CD14-positive monocyte (primary cell): Measurements from ENCODE around the gene PTPRU. TPM values are rescaled to one million over a fixed set of nuclear protein-coding genes. Genes with fewer than 3 reads are reported as not detected.
A peak's percentile ranks its signal among the peaks of the same experiment; 100 is the strongest.

Experiments used
- DNase-seq, 3 donors: peaks; one replicate each; pipeline ENCODE4 v3.0.0-alpha.2; 2011 to 2022
- H2AFZ ChIP-seq: 2 replicates; pipeline ENCODE4 v1.6.0; 2012; ENCODE audit warnings: mild to moderate bottlenecking, low read depth, low read length, inconsistent platforms; ENCODE audit not compliant: insufficient read depth, poor library complexity, severe bottlenecking
- H3K27ac ChIP-seq, 2 donors: 1 replicate in 1 of 2; 2 replicates in 1 of 2; pipeline ENCODE4 v1.5.1; 2012 to 2013; ENCODE audit warnings: low read length in 2 of 2, control low read depth in 1 of 2, inconsistent platforms in 1 of 2, low read depth in 1 of 2, mild to moderate bottlenecking in 1 of 2
- H3K27me3 ChIP-seq, 2 donors: one replicate each; pipeline versions ENCODE4 v1.6.0 to v1.6.1; 2011 to 2013; ENCODE audit warnings: low read length in 2 of 2; ENCODE audit not compliant: control insufficient read depth in 2 of 2, insufficient read depth in 2 of 2
- H3K36me3 ChIP-seq, 2 donors: replicated peaks in 1 of 2; 1 replicate in 1 of 2; 2 replicates in 1 of 2; pipeline versions ENCODE4 v1.5.1 to v1.6.1; 2012 to 2013; ENCODE audit warnings: low read length in 2 of 2, control low read depth in 1 of 2, inconsistent platforms in 1 of 2, mild to moderate bottlenecking in 1 of 2; ENCODE audit not compliant: insufficient read depth in 2 of 2, control insufficient read depth in 1 of 2
- H3K4me1 ChIP-seq, 2 donors: 1 replicate in 1 of 2; 2 replicates in 1 of 2; pipeline versions ENCODE4 v1.5.1 to v1.6.1; 2012 to 2013; ENCODE audit warnings: low read length in 2 of 2, control low read depth in 1 of 2, inconsistent platforms in 1 of 2, mild to moderate bottlenecking in 1 of 2, moderate library complexity in 1 of 2; ENCODE audit not compliant: insufficient read depth in 2 of 2, control insufficient read depth in 1 of 2
- H3K4me2 ChIP-seq: replicated peaks from 2 replicates; pipeline ENCODE3; 2012; ENCODE audit warnings: low read length, moderate library complexity, mild to moderate bottlenecking; ENCODE audit not compliant: poor library complexity, severe bottlenecking; ENCODE audit errors: extremely low read depth
- H3K4me3 ChIP-seq, 3 experiments: fragments of 200-600 bp in 1 of 3; sonication (generic) in 1 of 3; replicated peaks in 1 of 3; 1 replicate in 2 of 3; 2 replicates in 1 of 3; pipeline ENCODE4 v1.5.1; 2011 to 2013; ENCODE audit warnings: low read length in 3 of 3, mild to moderate bottlenecking in 3 of 3, control low read depth in 2 of 3, low read depth in 2 of 3, inconsistent platforms in 1 of 3, moderate library complexity in 1 of 3
- H3K79me2 ChIP-seq: 2 replicates; pipeline ENCODE4 v1.6.0; 2012; ENCODE audit warnings: mild to moderate bottlenecking, control low read depth, inconsistent platforms, low read length, moderate library complexity; ENCODE audit not compliant: insufficient read depth
- H3K9ac ChIP-seq: 2 replicates; pipeline ENCODE4 v1.6.0; 2017; ENCODE audit warnings: low read length, mild to moderate bottlenecking; ENCODE audit not compliant: insufficient read depth, poor library complexity, severe bottlenecking
- H3K9me3 ChIP-seq, 2 donors: replicated peaks in 1 of 2; 1 replicate in 1 of 2; 2 replicates in 1 of 2; pipeline versions ENCODE4 v1.5.1 to v1.6.1; 2012 to 2013; ENCODE audit warnings: low read length in 2 of 2, control low read depth in 1 of 2; ENCODE audit not compliant: control insufficient read depth in 1 of 2, insufficient read depth in 1 of 2
- H4K20me1 ChIP-seq: 2 replicates; pipeline ENCODE4 v1.6.0; 2012; ENCODE audit warnings: mild to moderate bottlenecking, low read length, control low read depth, moderate library complexity; ENCODE audit not compliant: insufficient read depth
- H3K27ac Mint-ChIP-seq, 7 donors: one replicate each; pipeline ENCODE4 v1.8.0; 2020; ENCODE audit warnings: mild to moderate bottlenecking in 7 of 7, mixed read lengths in 7 of 7, moderate library complexity in 6 of 7, inconsistent platforms in 2 of 7
- H3K27me3 Mint-ChIP-seq, 3 donors: one replicate each; pipeline ENCODE4 v1.8.0; 2021 to 2022; ENCODE audit warnings: low read depth in 3 of 3, mild to moderate bottlenecking in 3 of 3, mixed read lengths in 3 of 3, moderate library complexity in 3 of 3, inconsistent platforms in 1 of 3
- H3K36me3 Mint-ChIP-seq, 2 donors: one replicate each; pipeline ENCODE4 v1.8.0; 2020; ENCODE audit warnings: mixed read lengths in 2 of 2, inconsistent platforms in 1 of 2, mild to moderate bottlenecking in 1 of 2
- H3K4me1 Mint-ChIP-seq: one replicate; pipeline ENCODE4 v1.8.0; 2020; ENCODE audit warnings: mild to moderate bottlenecking, mixed read lengths
- H3K4me3 Mint-ChIP-seq, 2 donors: one replicate each; pipeline ENCODE4 v1.8.0; 2020; ENCODE audit warnings: mild to moderate bottlenecking in 2 of 2, mixed read lengths in 2 of 2, moderate library complexity in 1 of 2
- H3K9me3 Mint-ChIP-seq, 7 donors: one replicate each; pipeline ENCODE4 v1.8.0; 2020 to 2022; ENCODE audit warnings: mixed read lengths in 7 of 7, mild to moderate bottlenecking in 6 of 7, moderate library complexity in 6 of 7, inconsistent platforms in 2 of 7
- CTCF ChIP-seq: fragments of 200-600 bp; IDR thresholded peaks from one replicate; pipeline ENCODE4 v1.8.0; 2022; ENCODE audit warnings: antibody characterized with exemption, mild to moderate bottlenecking
- WGBS: methylation state at CpG from one replicate; pipeline ENCODE4 v1.1.5; 2013; ENCODE audit warnings: missing lambda C conversion rate; ENCODE audit not compliant: insufficient coverage; 5-methylcytosine and 5-hydroxymethylcytosine counted together
- intact Hi-C, 2 donors: fragments of 100-400 bp; cut with micrococcal nuclease; formaldehyde crosslinking; loops; one replicate each; pipeline versions ENCODE4 v1.15.0 to v1.15.1; 2023
- polyA plus RNA-seq, 3 donors: library from polyadenylated mRNA; depleted of rRNA in 1 of 3; unstranded in 2 of 3; stranded (reverse) in 1 of 3; fragments of 300-500 nt in 2 of 3; fragments of >200 nt in 1 of 3; fragmentation: Illumina TruSeq in 2 of 3; gene quantifications; 1 replicate in 2 of 3; 2 replicates in 1 of 3; pipeline ENCODE4 v1.2.3, GENCODE V29; 2012 to 2021

The PTPRU gene
- polyA plus RNA-seq, 3 donors: 0.42 to 1.4 TPM; not detected in 1

DNA sequence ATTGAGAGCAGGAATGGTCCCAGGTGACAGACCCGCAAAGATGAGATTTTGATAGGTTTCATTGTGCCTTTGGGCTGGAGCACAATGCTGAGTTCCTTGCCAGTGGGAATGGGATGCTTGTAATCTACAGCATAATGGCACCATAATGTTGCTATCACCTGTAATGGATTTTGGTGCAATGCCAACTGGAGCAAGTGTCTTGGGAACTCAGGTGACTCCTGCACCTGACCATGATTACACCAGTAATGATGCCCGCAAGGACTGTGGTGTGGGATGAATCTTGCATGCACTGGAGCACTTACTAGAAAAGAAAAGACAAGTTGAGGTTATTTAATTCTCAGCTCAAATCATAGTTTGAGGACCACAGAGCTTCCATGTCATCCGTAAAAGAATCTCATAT, 96.7 kb downstream of the PTPRU start:
- Histone ChIP-seq H2AFZ (no peak overlapping the region), H3K4me1 (no peaks in the 10 kb centered on the region), H3K79me2 (no peaks in the 10 kb centered on the region), H3K4me3 (no peak overlapping the region), H4K20me1 (no peaks in the 10 kb centered on the region), H3K27me3 (no peaks in the 10 kb centered on the region), H3K9me3 (no peaks in the 10 kb centered on the region), H3K4me2 (no peak overlapping the region), H3K36me3 (no peaks in the 10 kb centered on the region), H3K9ac (no peak overlapping the region), H3K27ac (no peak overlapping the region)
- H3K27me3 Mint-ChIP-seq: peaks cover 4 to 10% (median 8%) of the 10 kb centered on the region in 3 donors
- H3K9me3 Mint-ChIP-seq: no peaks in the 10 kb centered on the region
- 88% methylated on average over 1 of the region's 3 CpGs for WGBS
- peak overlapping the region in 1 of 7 donors; percentile 4 for H3K27ac Mint-ChIP-seq
- intact Hi-C loops: no loop called here
- no peak for DNase-seq
- no peak overlapping the region for H3K4me3 Mint-ChIP-seq
- TF ChIP-seq CTCF: no peak
- no peaks in the 10 kb centered on the region for H3K4me1 Mint-ChIP-seq
- H3K36me3 Mint-ChIP-seq: no peaks in the 10 kb centered on the region

GRCh38 chr1:29335573-29335972, 99.3 kb downstream of the PTPRU start:
- Mint-ChIP-seq H3K27ac (no peak overlapping the region), H3K4me3 (no peak overlapping the region), H3K27me3 (peaks cover 2 to 13% (median 6%) of the 10 kb centered on the region in 3 donors), H3K4me1 (no peaks in the 10 kb centered on the region), H3K9me3 (no peaks in the 10 kb centered on the region), H3K36me3 (no peaks in the 10 kb centered on the region)
- no peaks in the 10 kb centered on the region for H3K9me3 ChIP-seq
- no peaks in the 10 kb centered on the region for H3K4me1 ChIP-seq
- no peak overlapping the region for H3K9ac ChIP-seq
- no peaks in the 10 kb centered on the region for H3K27me3 ChIP-seq
- DNase-seq: no peak
- H2AFZ ChIP-seq: no peak overlapping the region
- H3K4me3 ChIP-seq: no peak overlapping the region
- H3K27ac ChIP-seq: no peak overlapping the region
- intact Hi-C loops: no loop called here
- H3K4me2 ChIP-seq: no peak overlapping the region
- no peaks in the 10 kb centered on the region for H3K36me3 ChIP-seq
- no peak for TF ChIP-seq CTCF
- no peaks in the 10 kb centered on the region for H3K79me2 ChIP-seq
- no peaks in the 10 kb centered on the region for H4K20me1 ChIP-seq
